Osteocyte (in vitro differentiated cells): ENCODE measurements around the gene PTTG1IP2. TPM values are rescaled to one million over a fixed set of nuclear protein-coding genes. Genes with fewer than 3 reads are reported as not detected.

Experiments
- DNase-seq: peaks from one replicate; pipeline ENCODE4 v3.0.0; 2021; ENCODE audit warnings: mixed read lengths; ENCODE audit not compliant: unreplicated experiment; ENCODE audit errors: extremely low spot score
- H3K27ac Mint-ChIP-seq: one replicate; pipeline ENCODE4 v1.8.0; 2021; ENCODE audit warnings: mild to moderate bottlenecking, mixed read lengths; ENCODE audit not compliant: unreplicated experiment
- H3K27me3 Mint-ChIP-seq: one replicate; pipeline ENCODE4 v1.8.0; 2021; ENCODE audit warnings: mixed read lengths; ENCODE audit not compliant: unreplicated experiment
- H3K36me3 Mint-ChIP-seq: one replicate; pipeline ENCODE4 v1.8.0; 2021; ENCODE audit warnings: mixed read lengths; ENCODE audit not compliant: unreplicated experiment
- H3K4me1 Mint-ChIP-seq: one replicate; pipeline ENCODE4 v1.8.0; 2021; ENCODE audit warnings: mixed read lengths; ENCODE audit not compliant: unreplicated experiment
- H3K4me3 Mint-ChIP-seq: one replicate; pipeline ENCODE4 v1.8.0; 2021; ENCODE audit warnings: mild to moderate bottlenecking, moderate library complexity, mixed read lengths; ENCODE audit not compliant: unreplicated experiment
- H3K9me3 Mint-ChIP-seq: one replicate; pipeline ENCODE4 v1.8.0; 2021; ENCODE audit warnings: mixed read lengths; ENCODE audit not compliant: unreplicated experiment
- long read RNA-seq: library from polyadenylated mRNA; unstranded; transcript quantifications from one replicate; pipeline ENCODE4 v2.0.0, GENCODE V29; 2021
- total RNA-seq: library from RNA; stranded (reverse); gene quantifications from 2 replicates; pipeline ENCODE4 v1.2.1, GENCODE V29; 2021
- TF ChIP-seq, protein P1 (sequence below): fragments of 200-600 bp; sonication (generic); IDR thresholded peaks from 2 replicates; pipeline ENCODE4 v1.5.0; 2021; ENCODE audit warnings: antibody characterized with exemption, mild to moderate bottlenecking, moderate library complexity

Gene PTTG1IP2
- not detected in 2 replicates for total RNA-seq
- long read RNA-seq, result 0 reads

DNA sequence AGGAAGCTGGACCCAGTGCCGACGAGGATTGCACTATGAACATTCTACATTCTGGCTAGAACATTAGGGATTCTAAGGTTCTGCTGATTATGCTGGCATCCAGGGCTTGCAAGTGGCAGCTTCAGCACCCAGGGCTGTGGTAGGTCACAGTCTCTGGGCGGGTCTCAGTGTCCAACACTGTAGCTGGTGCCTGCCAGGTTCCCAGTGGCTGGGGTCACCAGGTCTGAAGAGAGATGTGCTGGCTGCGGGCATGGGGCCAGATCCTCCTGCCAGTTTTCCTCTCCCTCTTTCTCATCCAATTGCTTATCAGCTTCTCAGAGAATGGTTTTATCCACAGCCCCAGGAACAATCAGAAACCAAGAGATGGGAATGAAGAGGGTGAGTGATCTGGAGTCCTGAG is at the start of gene PTTG1IP2:
PTTG1IP2 (plus strand) TSS at position 86 of the 400 bp plus-strand sequence; CDS start at position 234, 148 bp downstream.
- DNase-seq, result no peak
- no peak within 1 kb of the TSS for H3K27ac Mint-ChIP-seq
- H3K36me3 Mint-ChIP-seq, result no peaks in the 10 kb centered on the region

DNA sequence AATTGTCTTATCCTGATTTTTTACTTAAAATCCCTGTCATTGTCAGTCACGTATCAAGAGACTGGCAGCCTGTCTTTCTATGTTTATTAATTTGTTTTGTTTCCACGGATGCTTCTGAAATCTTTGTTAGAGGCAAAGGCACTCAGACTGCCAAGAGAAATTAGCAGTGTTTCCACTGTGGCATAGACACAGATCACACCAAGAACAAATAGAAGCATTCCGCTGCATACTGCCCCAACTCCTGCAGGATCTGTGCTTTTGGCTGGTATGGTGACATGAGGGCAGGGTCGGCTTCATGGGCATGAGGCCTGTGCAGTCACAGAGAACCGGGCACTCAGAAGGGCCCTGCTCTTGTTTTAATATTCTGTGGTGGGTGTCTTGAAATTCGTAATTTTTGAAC is 47.8 kb upstream of the PTTG1IP2 start:
- no peaks in the 10 kb centered on the region for H3K4me1 Mint-ChIP-seq
- TF ChIP-seq, protein P1, sequence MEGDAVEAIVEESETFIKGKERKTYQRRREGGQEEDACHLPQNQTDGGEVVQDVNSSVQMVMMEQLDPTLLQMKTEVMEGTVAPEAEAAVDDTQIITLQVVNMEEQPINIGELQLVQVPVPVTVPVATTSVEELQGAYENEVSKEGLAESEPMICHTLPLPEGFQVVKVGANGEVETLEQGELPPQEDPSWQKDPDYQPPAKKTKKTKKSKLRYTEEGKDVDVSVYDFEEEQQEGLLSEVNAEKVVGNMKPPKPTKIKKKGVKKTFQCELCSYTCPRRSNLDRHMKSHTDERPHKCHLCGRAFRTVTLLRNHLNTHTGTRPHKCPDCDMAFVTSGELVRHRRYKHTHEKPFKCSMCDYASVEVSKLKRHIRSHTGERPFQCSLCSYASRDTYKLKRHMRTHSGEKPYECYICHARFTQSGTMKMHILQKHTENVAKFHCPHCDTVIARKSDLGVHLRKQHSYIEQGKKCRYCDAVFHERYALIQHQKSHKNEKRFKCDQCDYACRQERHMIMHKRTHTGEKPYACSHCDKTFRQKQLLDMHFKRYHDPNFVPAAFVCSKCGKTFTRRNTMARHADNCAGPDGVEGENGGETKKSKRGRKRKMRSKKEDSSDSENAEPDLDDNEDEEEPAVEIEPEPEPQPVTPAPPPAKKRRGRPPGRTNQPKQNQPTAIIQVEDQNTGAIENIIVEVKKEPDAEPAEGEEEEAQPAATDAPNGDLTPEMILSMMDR, result no peak
- no peaks in the 10 kb centered on the region for H3K9me3 Mint-ChIP-seq
- H3K4me3 Mint-ChIP-seq, result no peak overlapping the region
- H3K27me3 Mint-ChIP-seq, result no peaks in the 10 kb centered on the region
- no peak for DNase-seq
- no peaks in the 10 kb centered on the region for H3K36me3 Mint-ChIP-seq
- H3K27ac Mint-ChIP-seq, result no peak overlapping the region

More for the DNA sequence above, at the start of gene PTTG1IP2:
- H3K4me1 Mint-ChIP-seq, result peaks cover 3% of the 10 kb centered on the region
- H3K4me3 Mint-ChIP-seq, result no peak within 1 kb of the TSS
- H3K27me3 Mint-ChIP-seq, result no peaks in the 10 kb centered on the region
- peaks cover 4% of the 10 kb centered on the region for H3K9me3 Mint-ChIP-seq
- TF ChIP-seq, protein P1, result no peak

DNA sequence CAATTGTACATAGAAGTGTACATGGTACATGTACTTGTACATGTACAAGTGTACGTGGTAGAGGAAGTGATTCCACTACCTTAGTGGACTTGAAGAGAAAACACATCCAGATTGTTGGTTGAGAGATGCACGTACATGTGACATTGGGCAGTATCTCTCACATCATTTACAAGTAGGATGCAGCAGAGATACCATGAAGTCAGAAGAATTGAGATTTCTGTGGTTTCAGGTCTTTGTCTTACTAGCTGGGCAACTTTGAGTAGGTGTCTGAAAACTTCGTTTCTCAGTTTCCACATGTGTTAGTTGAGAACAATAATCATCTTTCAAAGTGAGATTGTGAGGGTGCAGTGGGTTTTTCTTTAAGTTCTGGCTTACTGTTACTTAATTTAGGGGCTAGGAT is 44.7 kb upstream of the PTTG1IP2 start:
- Mint-ChIP-seq H3K4me3 (no peak overlapping the region), H3K4me1 (no peaks in the 10 kb centered on the region), H3K9me3 (no peaks in the 10 kb centered on the region), H3K27ac (no peak overlapping the region), H3K27me3 (no peaks in the 10 kb centered on the region), H3K36me3 (no peaks in the 10 kb centered on the region)
- TF ChIP-seq, protein P1, result no peak
- DNase-seq, result no peak

DNA sequence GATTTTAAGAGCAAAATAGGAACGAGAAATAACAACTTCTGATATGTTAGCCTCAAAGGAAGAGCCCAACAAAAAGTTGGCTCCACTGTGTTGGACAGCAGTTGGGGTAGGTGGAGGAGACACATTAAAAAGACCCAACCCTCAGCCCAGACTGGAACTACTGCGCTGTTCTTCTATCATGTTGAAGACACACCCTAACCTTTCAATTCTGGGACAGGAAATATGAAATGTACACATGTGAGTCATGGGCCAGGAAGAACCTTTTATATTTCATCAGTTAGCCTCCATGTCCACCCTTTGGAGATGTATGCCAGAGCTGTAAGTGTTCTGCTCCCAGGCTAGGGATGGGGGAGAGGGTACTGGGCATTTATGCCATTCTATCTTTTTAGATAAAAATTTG is 44.1 kb upstream of the PTTG1IP2 start:
- no peak for DNase-seq
- Mint-ChIP-seq H3K4me3 (no peak overlapping the region), H3K9me3 (no peaks in the 10 kb centered on the region), H3K27me3 (no peaks in the 10 kb centered on the region), H3K27ac (no peak overlapping the region), H3K4me1 (peaks cover 2% of the 10 kb centered on the region), H3K36me3 (no peaks in the 10 kb centered on the region)
- TF ChIP-seq, protein P1, result no peak

DNA sequence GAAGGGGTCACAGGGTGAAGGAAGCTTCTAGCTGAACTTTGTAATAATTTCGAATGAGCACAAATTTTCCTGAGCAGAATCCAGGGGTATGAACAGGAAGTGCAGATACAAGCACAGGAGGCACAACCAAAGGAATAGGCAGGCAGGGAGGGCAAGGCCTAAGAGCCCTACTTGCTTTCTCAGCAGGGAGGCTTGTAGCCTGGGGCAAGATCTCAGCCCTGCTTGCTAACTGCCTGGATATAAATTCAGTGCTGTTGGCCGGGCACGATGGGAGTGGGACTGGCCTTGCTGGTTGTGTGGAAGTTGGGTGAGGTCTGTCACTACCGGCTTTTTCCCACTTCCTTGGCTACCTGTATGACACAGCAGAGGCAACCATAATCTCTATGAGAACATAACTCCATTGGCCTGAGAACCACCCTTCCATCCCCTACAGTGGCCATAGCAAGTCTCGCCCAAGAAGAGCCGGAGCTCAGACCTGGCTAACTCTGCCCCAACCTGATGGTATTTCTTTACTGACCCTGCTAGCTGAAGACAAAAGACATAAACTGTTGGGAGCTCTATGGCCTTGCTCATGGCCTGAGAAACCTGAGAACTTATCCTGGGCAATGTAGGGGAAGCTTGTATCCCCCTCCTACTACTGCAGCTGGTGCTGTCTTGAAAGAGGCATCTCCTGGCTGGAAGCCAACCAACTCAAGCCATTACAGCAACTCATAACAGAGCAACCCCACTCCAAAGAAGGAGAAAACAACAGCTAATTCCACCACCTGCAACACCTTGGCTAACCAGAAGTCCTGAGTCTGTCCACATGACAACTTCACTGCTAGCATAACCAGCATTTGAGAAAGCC is 38.6 kb upstream of the PTTG1IP2 start:
- Mint-ChIP-seq H3K36me3 (no peaks in the 10 kb centered on the region), H3K4me1 (peaks cover 9% of the 10 kb centered on the region), H3K27ac (no peak overlapping the region), H3K9me3 (peaks cover 10% of the 10 kb centered on the region), H3K4me3 (no peak overlapping the region), H3K27me3 (peaks cover 12% of the 10 kb centered on the region)
- TF ChIP-seq, protein P1, result no peak
- DNase-seq, result no peak
